Coronary artery (tissue), 2 donors: ENCODE measurements around the gene TMED3.

Source experiments
- DNase-seq: peaks from one replicate; pipeline ENCODE4 v3.0.0-alpha.2; 2017; ENCODE audit warnings: low spot score
- H3K27ac ChIP-seq, 2 donors: fragments of 200-600 bp; sonication (generic); one replicate each; pipeline ENCODE4 v1.5.1; 2016 to 2019
- H3K4me3 ChIP-seq: fragments of 200-600 bp; sonication (generic); 2 replicates; pipeline ENCODE4 v1.5.1; 2016; ENCODE audit warnings: mild to moderate bottlenecking, moderate library complexity
- TF ChIP-seq, protein P1 (sequence below): fragments of 200-600 bp; sonication (generic); IDR thresholded peaks from one replicate; pipeline ENCODE4 v1.5.1; 2019; ENCODE audit warnings: antibody characterized with exemption

Gene TMED3

GRCh38 chr15:79340315-79340602, 29.3 kb downstream of the TMED3 start:
- DNase-seq: no peak
- TF ChIP-seq, protein P1, sequence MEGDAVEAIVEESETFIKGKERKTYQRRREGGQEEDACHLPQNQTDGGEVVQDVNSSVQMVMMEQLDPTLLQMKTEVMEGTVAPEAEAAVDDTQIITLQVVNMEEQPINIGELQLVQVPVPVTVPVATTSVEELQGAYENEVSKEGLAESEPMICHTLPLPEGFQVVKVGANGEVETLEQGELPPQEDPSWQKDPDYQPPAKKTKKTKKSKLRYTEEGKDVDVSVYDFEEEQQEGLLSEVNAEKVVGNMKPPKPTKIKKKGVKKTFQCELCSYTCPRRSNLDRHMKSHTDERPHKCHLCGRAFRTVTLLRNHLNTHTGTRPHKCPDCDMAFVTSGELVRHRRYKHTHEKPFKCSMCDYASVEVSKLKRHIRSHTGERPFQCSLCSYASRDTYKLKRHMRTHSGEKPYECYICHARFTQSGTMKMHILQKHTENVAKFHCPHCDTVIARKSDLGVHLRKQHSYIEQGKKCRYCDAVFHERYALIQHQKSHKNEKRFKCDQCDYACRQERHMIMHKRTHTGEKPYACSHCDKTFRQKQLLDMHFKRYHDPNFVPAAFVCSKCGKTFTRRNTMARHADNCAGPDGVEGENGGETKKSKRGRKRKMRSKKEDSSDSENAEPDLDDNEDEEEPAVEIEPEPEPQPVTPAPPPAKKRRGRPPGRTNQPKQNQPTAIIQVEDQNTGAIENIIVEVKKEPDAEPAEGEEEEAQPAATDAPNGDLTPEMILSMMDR: no peak
- H3K4me3 ChIP-seq: no peak overlapping the region
- no peak overlapping the region for H3K27ac ChIP-seq

DNA sequence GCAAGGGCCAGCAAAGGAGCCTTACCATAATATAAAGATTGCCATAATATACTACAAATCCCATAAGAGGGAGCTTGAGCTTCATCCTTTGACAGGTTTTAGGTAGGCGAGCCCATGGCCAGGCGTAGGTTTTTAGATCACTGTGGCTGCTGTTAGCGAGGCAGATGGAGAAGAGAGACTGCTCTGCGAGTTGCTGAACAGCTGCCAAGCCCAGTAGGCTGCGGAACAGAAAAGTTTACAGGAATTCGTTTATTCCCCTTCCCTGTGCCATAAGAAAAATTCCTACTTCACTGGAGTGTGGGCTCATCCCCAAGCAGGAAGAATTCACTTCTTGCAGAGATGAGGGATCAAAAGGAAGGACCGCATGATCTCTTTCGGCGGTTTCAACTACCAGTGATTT, 30.5 kb downstream of the TMED3 start:
- TF ChIP-seq, protein P1: no peak
- Histone ChIP-seq H3K4me3 (no peak overlapping the region), H3K27ac (no peak overlapping the region)
- no peak for DNase-seq

DNA sequence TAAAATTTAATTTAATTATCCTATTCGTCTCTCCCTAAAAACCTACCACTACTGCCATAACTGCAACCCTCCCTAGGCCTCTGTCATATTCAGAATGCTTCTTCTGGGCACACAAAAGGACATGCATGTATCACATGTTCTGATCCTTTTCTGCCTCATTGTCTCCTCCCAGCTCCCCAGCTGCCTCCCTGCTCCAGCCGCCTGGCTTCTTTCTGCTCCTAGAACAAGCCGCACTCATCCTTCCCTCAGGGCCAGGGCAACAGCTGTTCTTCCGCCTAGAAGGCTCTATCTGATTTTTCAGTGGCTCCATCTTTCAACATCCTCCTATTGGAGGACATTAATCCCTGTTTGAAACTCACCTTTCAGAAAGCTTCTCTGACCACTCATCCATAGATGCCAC, 38.6 kb downstream of the TMED3 start:
- DNase-seq: no peak
- TF ChIP-seq, protein P1: no peak
- no peak overlapping the region for H3K4me3 ChIP-seq
- H3K27ac ChIP-seq: no peak overlapping the region

- no peak for DNase-seq
- Histone ChIP-seq H3K27ac (no peak overlapping the region), H3K4me3 (no peak overlapping the region)
- TF ChIP-seq, protein P1: no peak
Observed at GRCh38 chr15:79352206-79352605, 41.3 kb downstream of the TMED3 start.

DNA sequence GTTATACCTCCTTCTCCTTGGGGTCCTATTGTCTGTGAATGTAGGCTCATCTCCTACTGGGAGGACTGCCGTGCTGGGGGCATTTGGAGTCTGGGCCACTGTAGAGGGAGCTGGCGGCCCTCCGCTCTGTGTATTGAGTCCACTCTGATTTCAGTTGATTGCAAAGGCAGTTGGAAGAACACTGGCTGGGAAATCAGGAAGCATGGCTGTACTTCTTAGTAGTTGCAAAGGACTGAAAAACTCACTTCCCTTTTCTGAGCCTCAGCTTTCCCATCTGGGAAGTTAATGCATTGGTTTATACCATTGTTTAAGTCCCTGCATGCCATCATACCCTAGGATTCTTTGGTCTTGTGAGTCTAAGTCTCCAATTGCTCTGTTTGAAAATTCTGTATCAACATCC, 46.7 kb downstream of the TMED3 start:
- no peak overlapping the region for H3K27ac ChIP-seq
- no peak for DNase-seq
- TF ChIP-seq, protein P1: no peak
- no peak overlapping the region for H3K4me3 ChIP-seq

DNA sequence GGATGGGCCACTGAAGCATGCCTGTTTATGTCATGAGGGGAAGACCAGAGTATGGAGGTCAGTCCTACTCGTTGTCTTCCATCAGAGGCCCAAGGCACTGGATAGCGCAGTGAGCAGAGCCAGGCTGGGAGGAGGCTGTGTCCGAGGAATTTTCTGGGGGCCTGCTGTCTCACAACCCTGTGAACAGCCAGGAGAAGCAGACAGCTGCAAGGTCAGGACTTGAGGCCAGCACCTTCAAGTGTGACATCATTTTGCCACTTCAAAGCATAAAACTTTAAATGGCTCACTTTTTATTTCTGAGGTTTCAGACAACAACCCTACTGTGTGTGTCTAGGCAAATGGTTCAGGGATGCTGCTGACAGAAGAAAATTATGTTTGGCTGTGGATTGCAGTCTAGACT, 47.2 kb downstream of the TMED3 start:
- H3K4me3 ChIP-seq: no peak overlapping the region
- H3K27ac ChIP-seq: no peak overlapping the region
- TF ChIP-seq, protein P1: no peak
- DNase-seq: no peak

GRCh38 chr15:79364571-79365240, 53.8 kb downstream of the TMED3 start:
- Histone ChIP-seq H3K4me3 (no peak overlapping the region), H3K27ac (no peak overlapping the region)
- no peak for DNase-seq
- TF ChIP-seq, protein P1: no peak
